ENCODE results near the gene KLHDC1. TPM values are rescaled to one million over a fixed set of nuclear protein-coding genes. Genes with fewer than 3 reads are reported as not detected.
"Not testable (repeated sequence)": the region's sequence is repeated elsewhere in the genome, so short reads cannot be mapped to it uniquely, and the experiment has no call there.

The KLHDC1 gene
- total RNA-seq, 1 donor: 4.3 TPM

GRCh38 chr14:49721733-49722435 is 29.0 kb downstream of the KLHDC1 start:
- DNase-seq (ENCODE audit: low read depth in 2 of 3, low spot score in 2 of 3): not testable (repeated sequence)

- no peak for DNase-seq (ENCODE audit: low read depth in 2 of 3, low spot score in 2 of 3)
Measured at GRCh38 chr14:49727171-49727570, 34.3 kb downstream of the KLHDC1 start.

GRCh38 chr14:49732896-49733295 is 40.0 kb downstream of the KLHDC1 start:
- DNase-seq (ENCODE audit: low read depth in 2 of 3, low spot score in 2 of 3): no peak

GRCh38 chr14:49733836-49734235 is 40.9 kb downstream of the KLHDC1 start:
- peak in 1 of 3 donors; percentile 55 for DNase-seq (ENCODE audit: low read depth in 2 of 3, low spot score in 2 of 3)

- not testable (repeated sequence) for DNase-seq (ENCODE audit: low read depth in 2 of 3, low spot score in 2 of 3)
Measured at GRCh38 chr14:49735669-49736068, 42.7 kb downstream of the KLHDC1 start.

GRCh38 chr14:49745191-49745590 is 52.3 kb downstream of the KLHDC1 start:
- DNase-seq (ENCODE audit: low read depth in 2 of 3, low spot score in 2 of 3): no peak

GRCh38 chr14:49746476-49746875 is 53.6 kb downstream of the KLHDC1 start:
- not testable (repeated sequence) for DNase-seq (ENCODE audit: low read depth in 2 of 3, low spot score in 2 of 3)

GRCh38 chr14:49754570-49755097 is 61.7 kb downstream of the KLHDC1 start:
- DNase-seq (ENCODE audit: low read depth in 2 of 3, low spot score in 2 of 3): no peak

- DNase-seq (ENCODE audit: low read depth in 2 of 3, low spot score in 2 of 3): no peak
Measured at GRCh38 chr14:49755378-49755777, 62.5 kb downstream of the KLHDC1 start.

- no peak for DNase-seq (ENCODE audit: low read depth in 2 of 3, low spot score in 2 of 3)
Measured at GRCh38 chr14:49761839-49762551, 69.1 kb downstream of the KLHDC1 start.

- DNase-seq (ENCODE audit: low read depth in 2 of 3, low spot score in 2 of 3): peak in 1 of 3 donors; percentile 9
Measured at GRCh38 chr14:49766839-49767238, 73.9 kb downstream of the KLHDC1 start.

GRCh38 chr14:49767270-49767570 is 74.3 kb downstream of the KLHDC1 start:
- DNase-seq (ENCODE audit: low read depth in 2 of 3, low spot score in 2 of 3): no peak

GRCh38 chr14:49767571-49768300 is 74.8 kb downstream of the KLHDC1 start, which contains the start of gene KLHDC2:
KLHDC2 (plus strand) TSS chr14:49768153; CDS start chr14:49768469, 316 bp downstream.
- DNase-seq (ENCODE audit: low read depth in 2 of 3, low spot score in 2 of 3): peak; percentile 70 to 91 (median 88)

- peak; percentile 38 to 74 (median 52) for DNase-seq (ENCODE audit: low read depth in 2 of 3, low spot score in 2 of 3)
Measured at GRCh38 chr14:49768301-49769121, 75.6 kb downstream of the KLHDC1 start.

GRCh38 chr14:49769171-49769570 is 76.3 kb downstream of the KLHDC1 start:
- DNase-seq (ENCODE audit: low read depth in 2 of 3, low spot score in 2 of 3): no peak

- no peak for DNase-seq (ENCODE audit: low read depth in 2 of 3, low spot score in 2 of 3)
Measured at GRCh38 chr14:49769581-49770211, 76.8 kb downstream of the KLHDC1 start.

GRCh38 chr14:49770212-49770817 is 77.4 kb downstream of the KLHDC1 start:
- DNase-seq (ENCODE audit: low read depth in 2 of 3, low spot score in 2 of 3): no peak

- DNase-seq (ENCODE audit: low read depth in 2 of 3, low spot score in 2 of 3): not testable (repeated sequence)
Measured at GRCh38 chr14:49771691-49772090, 78.8 kb downstream of the KLHDC1 start.

GRCh38 chr14:49774106-49774505 is 81.2 kb downstream of the KLHDC1 start:
- DNase-seq (ENCODE audit: low read depth in 2 of 3, low spot score in 2 of 3): no peak
